Activated CD8-positive, alpha-beta memory T cell treated with anti-CD3 and anti-CD28 coated beads, Interleukin-2, amount 10 ng/mL, durations not matched to agents 7 days and 5 days (primary cell): ENCODE results near the gene NGEF. TPM values are rescaled to one million over a fixed set of nuclear protein-coding genes. Genes with fewer than 3 reads are reported as not detected.

Source experiments
- ATAC-seq: fragments of 150-1000 bp; cut with Tn5 transposase; one replicate; pipeline ENCODE4 v1.10.0; 2021; ENCODE audit warnings: moderate library complexity
- CTCF ChIA-PET: fragments of 350-600 bp; sonication (Branson Sonifier 250); formaldehyde crosslinking; loops from one replicate; lab custom pipeline; 2021; ENCODE audit warnings: antibody characterized with exemption; lab: Charles Lee
- DNase-seq: peaks from one replicate; pipeline ENCODE4 v3.0.0-alpha.2; 2020
- H3K27ac Mint-ChIP-seq: one replicate; pipeline ENCODE4 v1.8.0; 2021; ENCODE audit warnings: mild to moderate bottlenecking, mixed read lengths
- H3K27me3 Mint-ChIP-seq: one replicate; pipeline ENCODE4 v1.8.0; 2021; ENCODE audit warnings: mixed read lengths
- H3K36me3 Mint-ChIP-seq: one replicate; pipeline ENCODE4 v1.8.0; 2021; ENCODE audit warnings: mild to moderate bottlenecking, mixed read lengths
- H3K4me1 Mint-ChIP-seq: one replicate; pipeline ENCODE4 v1.8.0; 2021; ENCODE audit warnings: mixed read lengths
- H3K4me3 Mint-ChIP-seq: one replicate; pipeline ENCODE4 v1.8.0; 2021; ENCODE audit warnings: mild to moderate bottlenecking, moderate library complexity, mixed read lengths
- H3K9me3 Mint-ChIP-seq: one replicate; pipeline ENCODE4 v1.8.0; 2022; ENCODE audit warnings: low read depth, mixed read lengths
- total RNA-seq, 2 experiments: library from RNA; stranded (reverse); gene quantifications; one replicate each; pipeline ENCODE4 v1.2.3, GENCODE V29; 2021

The NGEF gene
- total RNA-seq, 2 experiments from 2014 or later = not detected

DNA sequence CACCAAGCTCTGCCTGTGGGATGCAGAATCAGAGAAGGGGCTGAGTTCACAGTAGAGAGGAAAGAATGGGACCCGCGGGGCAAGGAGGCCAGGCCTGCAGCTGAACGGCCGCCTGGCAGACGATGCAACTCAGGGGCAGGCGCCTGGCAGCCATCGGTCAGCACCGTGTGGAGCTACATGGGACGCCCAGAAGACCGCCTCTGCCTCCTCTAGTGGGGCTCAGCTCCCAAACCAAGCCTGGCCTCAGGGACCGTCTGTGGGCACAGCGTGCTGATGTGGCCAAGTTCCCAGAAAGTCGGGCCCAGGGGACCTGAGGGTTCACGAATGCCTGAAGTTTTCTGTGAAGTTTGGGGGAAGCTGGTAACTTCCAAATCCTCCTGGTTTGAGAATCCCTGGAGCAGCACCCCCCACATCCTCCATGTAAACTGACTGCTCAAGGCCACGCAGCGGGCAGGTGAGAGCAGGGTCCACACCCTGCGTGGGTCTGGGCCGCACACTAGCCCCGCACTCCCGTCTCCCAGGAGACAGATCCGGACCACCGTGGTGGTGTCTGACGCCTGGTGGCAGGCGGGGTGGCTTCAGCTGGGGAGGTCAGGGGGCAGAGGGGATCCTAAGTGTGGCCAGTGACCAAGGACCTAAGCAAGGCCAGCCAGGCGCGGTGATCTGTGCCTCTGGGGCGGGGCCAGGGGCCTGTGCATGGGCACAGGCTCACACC is 128.3 kb downstream of the NGEF start:
- Mint-ChIP-seq H3K36me3 (no peaks in the 10 kb centered on the region), H3K9me3 (no peaks in the 10 kb centered on the region), H3K4me1 (no peaks in the 10 kb centered on the region), H3K27me3 (no peaks in the 10 kb centered on the region), H3K27ac (no peak overlapping the region), H3K4me3 (no peak overlapping the region)
- DNase-seq (no peak), ATAC-seq (no peak)
- CTCF ChIA-PET = no interaction called here

DNA sequence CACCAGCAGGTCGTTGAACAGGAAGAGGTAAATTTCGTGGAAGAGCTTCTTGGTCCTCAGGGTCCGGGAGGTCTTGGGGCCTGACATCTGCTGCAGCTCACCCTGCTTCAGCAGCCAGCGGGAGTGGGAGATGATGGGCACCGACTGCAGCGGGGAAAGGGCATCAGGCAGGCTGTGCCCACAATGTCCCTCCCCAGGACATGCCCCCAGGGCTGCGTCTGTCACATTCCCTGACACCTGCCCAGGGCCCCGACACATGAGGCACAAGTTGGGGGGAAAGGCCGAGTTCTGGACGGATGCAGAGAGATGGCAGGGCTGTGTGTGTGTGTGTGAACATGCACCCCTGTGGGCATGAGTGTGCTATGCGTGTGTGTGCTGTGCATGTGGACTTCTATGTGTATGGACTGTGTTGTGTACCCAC is 129.0 kb downstream of the NGEF start:
- no peaks in the 10 kb centered on the region for H3K4me1 Mint-ChIP-seq
- no peak overlapping the region for H3K4me3 Mint-ChIP-seq
- no peaks in the 10 kb centered on the region for H3K9me3 Mint-ChIP-seq
- H3K36me3 Mint-ChIP-seq = no peaks in the 10 kb centered on the region
- H3K27me3 Mint-ChIP-seq = no peaks in the 10 kb centered on the region
- no peak for DNase-seq
- no peak for ATAC-seq
- CTCF ChIA-PET = no interaction called here
- H3K27ac Mint-ChIP-seq = no peak overlapping the region

DNA sequence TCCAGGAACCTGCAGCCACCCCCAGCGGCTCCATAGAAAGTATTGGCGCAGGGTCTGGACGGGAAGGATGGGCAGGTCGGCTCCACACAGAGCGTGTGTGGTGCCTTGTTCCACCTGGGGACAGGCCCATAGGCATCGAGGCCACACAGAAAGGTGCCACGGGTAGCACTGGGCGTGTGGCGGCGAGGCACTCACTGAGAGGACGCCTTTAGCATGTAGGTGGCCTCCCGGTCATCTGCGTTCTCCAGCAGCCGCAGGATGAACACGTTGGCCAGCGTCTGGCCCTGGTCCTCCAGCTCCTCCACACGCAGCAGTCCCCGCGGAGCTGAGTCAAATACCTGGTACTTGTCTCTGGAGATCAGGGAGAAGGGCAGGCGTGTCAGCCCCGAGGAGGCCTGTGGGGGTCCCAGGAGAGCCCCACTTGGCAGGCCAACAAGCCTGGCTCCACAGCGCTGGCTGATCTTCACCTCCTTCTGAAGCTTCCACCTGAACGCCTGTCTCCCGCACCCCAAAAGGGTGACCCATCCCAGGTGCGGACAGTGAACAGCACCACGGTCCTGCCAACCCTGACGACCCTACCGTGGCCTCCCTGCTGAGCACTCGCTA is 129.8 kb downstream of the NGEF start:
- no peaks in the 10 kb centered on the region for H3K27me3 Mint-ChIP-seq
- ATAC-seq (no peak), DNase-seq (no peak)
- H3K4me1 Mint-ChIP-seq = no peaks in the 10 kb centered on the region
- H3K27ac Mint-ChIP-seq = no peak overlapping the region
- no peaks in the 10 kb centered on the region for H3K9me3 Mint-ChIP-seq
- CTCF ChIA-PET = no interaction called here
- H3K36me3 Mint-ChIP-seq = no peaks in the 10 kb centered on the region
- no peak overlapping the region for H3K4me3 Mint-ChIP-seq

DNA sequence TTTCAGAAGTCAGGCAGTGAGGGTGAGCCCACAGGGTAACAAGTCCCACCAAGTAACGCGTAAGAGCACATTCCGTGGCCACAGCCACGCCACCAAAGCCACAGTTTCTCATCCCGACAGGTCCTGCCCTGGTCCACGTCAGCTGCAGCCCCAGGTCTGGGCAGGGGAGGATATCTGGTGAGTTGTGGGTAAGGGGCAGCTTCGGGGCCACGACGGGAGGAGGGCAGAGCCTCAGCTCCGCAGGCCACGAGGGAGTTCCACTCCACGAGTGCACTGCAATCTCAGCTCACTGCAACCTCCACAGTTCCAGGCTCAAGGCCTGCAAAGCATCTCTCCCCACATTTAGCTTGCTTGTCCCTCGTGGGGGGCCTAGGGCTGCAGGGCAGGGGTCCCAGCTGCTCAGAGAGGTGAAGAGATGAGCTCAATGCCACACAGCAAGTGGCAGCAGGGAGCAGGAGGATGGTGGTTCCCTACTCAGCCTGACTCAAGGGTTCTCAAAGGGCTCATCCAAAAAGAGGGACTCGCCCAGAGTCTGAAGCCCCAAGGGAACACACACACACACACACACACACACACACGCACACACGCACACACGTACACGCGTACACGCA is 130.4 kb downstream of the NGEF start:
- peaks cover 4% of the 10 kb centered on the region for H3K27me3 Mint-ChIP-seq
- H3K36me3 Mint-ChIP-seq = no peaks in the 10 kb centered on the region
- no peak overlapping the region for H3K27ac Mint-ChIP-seq
- no peaks in the 10 kb centered on the region for H3K9me3 Mint-ChIP-seq
- no peaks in the 10 kb centered on the region for H3K4me1 Mint-ChIP-seq
- H3K4me3 Mint-ChIP-seq = no peak overlapping the region
- CTCF ChIA-PET = no interaction called here
- ATAC-seq = no peak
- DNase-seq = no peak

DNA sequence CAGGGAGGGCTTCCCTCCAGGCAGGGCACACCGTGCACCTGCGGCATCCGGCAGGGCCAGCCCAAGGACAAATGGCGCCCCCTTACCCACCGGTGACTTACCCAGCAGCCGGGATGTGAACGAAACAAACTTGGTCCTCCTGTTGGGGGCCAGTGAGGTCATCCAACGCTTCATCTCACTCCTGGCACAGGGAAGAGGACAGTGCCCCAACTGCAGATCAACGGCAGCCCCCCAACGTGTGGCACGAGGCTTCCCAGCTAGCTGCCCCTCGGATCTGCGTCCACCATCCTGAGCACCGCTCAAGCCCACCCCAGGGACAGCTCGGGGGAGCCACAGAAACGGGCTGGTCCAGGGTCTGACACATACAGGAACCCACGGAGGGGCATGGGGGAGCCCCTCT is 131.0 kb downstream of the NGEF start:
- CTCF ChIA-PET = no interaction called here
- H3K4me3 Mint-ChIP-seq = no peak overlapping the region
- no peak for ATAC-seq
- no peaks in the 10 kb centered on the region for H3K36me3 Mint-ChIP-seq
- no peaks in the 10 kb centered on the region for H3K4me1 Mint-ChIP-seq
- no peaks in the 10 kb centered on the region for H3K9me3 Mint-ChIP-seq
- H3K27ac Mint-ChIP-seq = no peak overlapping the region
- H3K27me3 Mint-ChIP-seq = peaks cover 6% of the 10 kb centered on the region
- DNase-seq = no peak

DNA sequence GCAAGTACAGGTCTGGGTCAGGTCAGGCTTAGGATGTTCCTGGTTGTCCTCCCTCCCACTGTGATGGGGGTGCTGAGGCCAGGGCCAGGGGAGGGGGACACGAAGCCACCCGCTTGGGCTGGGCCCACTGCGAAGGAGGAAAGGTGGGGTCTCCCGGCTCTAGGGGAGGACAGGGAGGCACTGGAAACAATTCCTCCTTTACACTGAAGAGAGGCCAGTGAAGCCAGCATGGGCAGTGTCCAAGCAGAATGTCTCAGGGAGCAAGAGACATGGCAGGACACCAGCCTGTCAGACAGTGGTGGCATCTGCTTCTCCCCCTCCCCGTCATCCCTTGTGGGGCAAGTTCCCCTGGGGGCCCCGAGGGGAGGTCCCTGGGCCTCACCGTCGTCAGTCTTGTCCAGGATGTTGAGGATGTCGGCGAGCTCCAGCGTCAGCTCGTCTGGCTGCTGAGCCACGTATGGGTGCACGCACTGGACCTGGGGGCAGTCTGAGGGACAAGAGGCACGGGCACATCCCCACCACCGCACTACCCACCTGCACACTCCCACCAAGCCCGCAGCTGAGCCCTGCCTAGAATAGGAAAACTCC is 132.2 kb downstream of the NGEF start:
- Mint-ChIP-seq H3K27ac (no peak overlapping the region), H3K4me3 (no peak overlapping the region), H3K9me3 (no peaks in the 10 kb centered on the region), H3K27me3 (peaks cover 6% of the 10 kb centered on the region), H3K4me1 (no peaks in the 10 kb centered on the region), H3K36me3 (no peaks in the 10 kb centered on the region)
- DNase-seq (no peak), ATAC-seq (no peak)
- CTCF ChIA-PET = no interaction called here

DNA sequence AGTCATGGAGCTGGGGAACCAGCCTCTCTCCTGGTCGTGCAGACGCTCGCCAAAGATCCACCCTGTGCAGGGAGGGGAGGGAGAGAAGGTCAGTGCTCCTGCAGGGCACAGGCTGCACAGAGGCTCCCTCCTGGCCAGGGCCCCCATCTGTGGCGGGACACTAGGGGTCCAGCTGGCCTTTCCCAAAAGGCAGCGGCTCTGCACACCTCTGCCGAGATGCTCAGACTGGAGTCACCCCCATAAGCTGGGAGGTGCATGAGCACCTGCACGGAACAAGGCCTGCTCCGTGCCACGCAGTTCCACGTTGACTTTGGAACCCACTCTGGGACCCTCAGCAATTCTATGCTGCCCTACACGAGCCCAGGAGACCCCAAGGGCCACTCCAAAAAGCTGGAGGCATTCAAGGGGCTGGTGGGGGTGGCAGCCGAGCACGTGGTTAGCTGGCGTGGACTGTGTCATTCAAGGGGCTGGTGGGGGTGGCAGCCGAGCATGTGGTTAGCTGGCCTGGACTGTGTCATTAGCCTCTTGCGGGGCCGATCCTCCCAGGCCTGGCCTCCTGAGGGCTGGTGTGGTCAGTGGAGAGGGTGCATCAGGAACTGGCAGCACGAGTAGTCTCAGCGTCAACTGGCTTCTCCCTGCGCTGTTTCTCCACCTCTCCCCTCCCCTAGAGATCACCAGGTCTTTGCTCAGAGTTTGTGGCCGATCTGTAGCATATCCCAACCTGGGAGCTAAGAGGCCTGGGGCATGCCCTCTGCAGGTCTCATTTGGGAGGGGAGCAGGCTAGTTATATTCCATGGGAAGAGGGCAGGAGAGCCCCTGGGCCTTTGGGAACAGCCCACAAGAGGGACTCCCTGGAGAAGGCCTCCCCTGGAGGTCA is 133.2 kb downstream of the NGEF start:
- CTCF ChIA-PET = no interaction called here
- ATAC-seq = no peak
- peaks cover 14% of the 10 kb centered on the region for H3K27me3 Mint-ChIP-seq
- no peaks in the 10 kb centered on the region for H3K36me3 Mint-ChIP-seq
- no peak overlapping the region for H3K27ac Mint-ChIP-seq
- no peaks in the 10 kb centered on the region for H3K9me3 Mint-ChIP-seq
- peaks cover 3% of the 10 kb centered on the region for H3K4me1 Mint-ChIP-seq
- no peak overlapping the region for H3K4me3 Mint-ChIP-seq
- no peak for DNase-seq

DNA sequence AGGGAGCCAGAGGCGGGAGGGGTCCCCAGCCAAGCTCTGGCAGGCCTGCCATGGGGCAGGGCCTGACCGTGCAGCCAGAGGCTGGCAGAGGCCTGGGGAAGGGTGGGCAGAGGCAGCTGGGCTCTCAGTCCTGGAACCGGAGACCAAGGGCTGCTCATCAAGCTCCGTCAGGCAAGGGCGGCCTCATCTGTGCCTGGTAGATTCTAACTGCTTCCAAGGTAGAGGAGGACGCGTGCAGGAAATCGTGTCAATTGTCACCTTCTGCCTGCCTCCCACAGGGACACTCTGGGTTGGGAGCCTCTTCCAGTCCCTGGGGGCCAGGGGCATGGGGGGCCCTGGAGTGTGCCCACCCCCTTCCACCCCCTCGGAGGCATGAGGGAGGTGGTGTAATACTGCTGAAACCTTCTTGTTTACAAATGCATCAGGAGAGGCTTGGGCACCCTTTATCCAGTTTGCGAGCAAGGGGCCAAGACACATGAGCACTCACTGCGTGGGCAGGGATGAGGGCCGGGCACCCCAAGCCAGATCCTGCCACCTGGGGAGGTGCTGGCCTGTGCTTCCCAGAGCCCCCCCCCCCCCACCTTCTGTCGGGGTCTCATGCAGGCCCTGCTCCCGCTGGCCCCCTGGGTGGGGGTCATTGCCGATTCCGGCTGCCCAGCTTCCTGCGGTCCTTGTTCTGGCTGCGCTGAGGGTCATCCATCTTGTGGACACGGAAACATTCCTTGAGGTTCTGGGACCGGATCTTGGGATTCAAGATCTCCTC is 134.0 kb downstream of the NGEF start:
- Mint-ChIP-seq H3K4me1 (peaks cover 3% of the 10 kb centered on the region), H3K9me3 (no peaks in the 10 kb centered on the region), H3K36me3 (no peaks in the 10 kb centered on the region), H3K4me3 (no peak overlapping the region), H3K27me3 (peaks cover 14% of the 10 kb centered on the region), H3K27ac (no peak overlapping the region)
- DNase-seq = no peak
- CTCF ChIA-PET = no interaction called here
- no peak for ATAC-seq

DNA sequence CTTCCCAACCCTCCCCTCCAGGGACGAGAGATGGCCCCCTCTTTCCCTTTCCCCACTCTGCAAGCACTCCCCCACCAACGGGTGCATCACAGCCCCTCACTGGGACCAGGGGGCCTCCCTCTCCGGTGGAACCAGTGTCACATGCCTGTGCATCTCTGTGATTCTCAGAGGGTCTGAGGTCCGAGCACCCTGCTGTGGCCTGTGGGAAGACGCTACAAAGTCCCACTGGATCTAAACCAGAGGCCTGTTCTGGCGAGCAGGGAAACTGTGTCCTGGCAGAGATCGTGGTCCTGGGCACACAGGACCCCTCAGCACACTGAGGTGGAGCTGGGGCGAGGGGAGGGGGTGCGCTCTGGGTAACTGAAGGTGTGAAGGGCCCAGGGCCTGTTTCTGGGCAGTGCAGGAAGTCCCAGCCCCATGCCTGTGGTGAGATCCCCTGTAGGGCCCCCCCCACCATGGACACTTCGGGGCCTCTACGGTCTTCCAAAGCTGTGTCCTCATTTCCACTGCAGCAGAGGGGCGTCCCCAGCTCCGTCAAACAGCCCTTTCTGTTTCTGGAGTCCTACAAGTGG is 135.0 kb downstream of the NGEF start:
- Mint-ChIP-seq H3K27ac (no peak overlapping the region), H3K4me1 (peaks cover 3% of the 10 kb centered on the region), H3K9me3 (no peaks in the 10 kb centered on the region), H3K4me3 (no peak overlapping the region), H3K27me3 (peaks cover 14% of the 10 kb centered on the region), H3K36me3 (no peaks in the 10 kb centered on the region)
- CTCF ChIA-PET = interaction anchor here (0.6 kb wide), 1 partner anchor 281 kb away, joined by 3 read pairs; no protein-coding TSS in a partner anchor
- ATAC-seq = no peak
- no peak for DNase-seq

DNA sequence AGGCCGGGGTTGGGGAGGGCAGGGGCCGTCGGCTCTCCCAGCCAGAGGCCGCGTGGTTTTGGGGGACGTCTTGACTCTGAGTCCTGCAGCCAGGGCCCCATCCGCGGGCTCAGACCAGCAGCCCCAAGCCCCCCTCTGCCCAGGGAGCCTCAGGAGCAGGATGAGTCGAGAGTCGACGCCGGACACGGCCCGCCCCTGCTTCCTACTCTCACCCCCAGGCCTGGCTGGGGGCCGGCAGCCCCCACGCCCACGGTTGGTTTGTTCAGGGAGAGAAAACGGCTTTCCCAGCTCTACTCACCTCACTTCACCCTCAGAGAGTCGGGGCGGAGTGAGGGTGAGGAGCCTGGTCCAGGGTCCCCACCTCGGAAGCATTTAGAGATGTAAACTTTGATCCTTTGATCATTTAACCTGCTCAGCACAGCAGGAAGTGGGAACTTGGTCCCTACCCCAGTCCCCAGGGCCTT is 136.0 kb downstream of the NGEF start:
- ATAC-seq = no peak
- Mint-ChIP-seq H3K27ac (no peak overlapping the region), H3K36me3 (no peaks in the 10 kb centered on the region), H3K4me3 (peak overlapping the region; percentile 36), H3K27me3 (peaks cover 14% of the 10 kb centered on the region), H3K9me3 (no peaks in the 10 kb centered on the region), H3K4me1 (peaks cover 3% of the 10 kb centered on the region)
- DNase-seq = no peak
- CTCF ChIA-PET = no interaction called here

DNA sequence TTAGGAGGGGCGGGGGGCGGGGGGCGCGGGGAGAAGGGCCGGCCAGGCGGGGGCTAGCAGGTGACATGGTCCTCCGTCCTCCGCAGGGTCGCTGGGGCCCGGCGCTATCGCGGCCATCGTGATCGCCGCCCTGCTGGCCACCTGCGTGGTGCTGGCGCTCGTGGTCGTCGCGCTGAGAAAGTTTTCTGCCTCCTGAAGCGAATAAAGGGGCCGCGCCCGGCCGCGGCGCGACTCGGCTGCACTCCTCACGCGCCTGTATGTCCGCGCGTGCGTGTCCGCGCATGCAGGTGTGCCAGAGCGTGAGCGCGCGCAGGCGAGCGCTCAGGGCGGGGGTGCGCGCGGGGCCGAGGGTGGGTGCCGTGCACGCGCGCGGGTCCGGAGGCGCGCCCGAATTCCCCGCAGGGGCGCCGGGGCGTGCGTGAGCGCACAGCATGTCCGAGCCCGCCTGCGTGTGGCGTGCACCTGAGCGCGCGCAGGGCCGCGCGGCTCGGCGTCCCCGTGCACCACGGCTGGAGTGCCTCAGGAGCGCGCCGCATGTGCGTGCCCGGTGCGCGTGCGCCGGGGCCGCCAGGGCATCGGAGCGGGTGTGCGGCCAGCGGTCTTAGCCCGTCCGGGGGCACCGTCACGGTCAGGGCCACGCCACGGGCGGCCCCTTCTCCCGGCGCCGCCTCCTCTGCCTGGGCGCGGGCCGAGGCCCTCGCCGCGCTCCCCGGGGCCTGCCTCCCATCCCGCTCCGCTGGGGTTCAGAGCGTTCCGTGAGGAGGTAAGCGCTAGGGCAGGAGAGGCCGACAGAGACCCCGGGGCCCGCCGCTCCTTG is 136.7 kb downstream of the NGEF start:
- Mint-ChIP-seq H3K27ac (no peak overlapping the region), H3K9me3 (no peaks in the 10 kb centered on the region), H3K4me1 (peaks cover 3% of the 10 kb centered on the region), H3K27me3 (peaks cover 14% of the 10 kb centered on the region), H3K4me3 (peak overlapping the region; percentile 24), H3K36me3 (no peaks in the 10 kb centered on the region)
- no peak for DNase-seq
- CTCF ChIA-PET = no interaction called here
- ATAC-seq = peak; percentile 58
